WTC11 (cell line): ENCODE results near the gene COL21A1. TPM values are rescaled to one million over a fixed set of nuclear protein-coding genes. Genes with fewer than 3 reads are reported as not detected.

Source experiments
- ATAC-seq: fragments of 200-7000 bp; cut with Tn5 transposase; 2 replicates; pipeline ENCODE4 v1.10.0; 2021; ENCODE audit warnings: mild to moderate bottlenecking, moderate library complexity
- CTCF ChIA-PET: fragments of 300-600 bp; sonication (Branson Sonifier 250); formaldehyde crosslinking; loops from one replicate; lab custom pipeline; 2021; ENCODE audit warnings: antibody characterized with exemption; lab: Charles Lee
- POLR2A ChIA-PET: fragments of 350-600 bp; sonication (Branson Sonifier 250); formaldehyde crosslinking; loops from one replicate; lab custom pipeline; 2021; ENCODE audit warnings: antibody characterized with exemption; lab: Charles Lee
- DNase-seq: peaks from one replicate; pipeline ENCODE4 v3.0.0; 2021; ENCODE audit warnings: low spot score
- H3K27ac Mint-ChIP-seq: 2 replicates; pipeline ENCODE4 v1.8.0; 2021; ENCODE audit warnings: mixed read lengths
- H3K27me3 Mint-ChIP-seq: 2 replicates; pipeline ENCODE4 v1.8.0; 2021; ENCODE audit warnings: low read depth, mild to moderate bottlenecking, moderate library complexity, mixed read lengths
- H3K36me3 Mint-ChIP-seq: 2 replicates; pipeline ENCODE4 v1.8.0; 2021; ENCODE audit warnings: mixed read lengths
- H3K4me1 Mint-ChIP-seq: 2 replicates; pipeline ENCODE4 v1.8.0; 2022; ENCODE audit warnings: mixed read lengths
- H3K4me3 Mint-ChIP-seq: 2 replicates; pipeline ENCODE4 v1.8.0; 2021; ENCODE audit warnings: mild to moderate bottlenecking, moderate library complexity, mixed read lengths
- H3K9me3 Mint-ChIP-seq: 2 replicates; pipeline ENCODE4 v1.8.0; 2021; ENCODE audit warnings: mixed read lengths
- ATF2 ChIP-seq: sonication (generic); formaldehyde crosslinking; IDR thresholded peaks from 2 replicates; pipeline ENCODE4 v1.8.1; 2022; ENCODE audit warnings: low read depth, missing genetic modification reagents, borderline replicate concordance
- ATF3 ChIP-seq: sonication (generic); formaldehyde crosslinking; conservative IDR thresholded peaks from 2 replicates; pipeline ENCODE4 v1.8.1; 2022; ENCODE audit warnings: mild to moderate bottlenecking, missing genetic modification reagents
- ATF6 ChIP-seq: sonication (generic); formaldehyde crosslinking; IDR thresholded peaks from 2 replicates; pipeline ENCODE4 v1.8.1; 2023; ENCODE audit warnings: mild to moderate bottlenecking, missing genetic modification reagents
- E2F1 ChIP-seq: sonication (generic); formaldehyde crosslinking; IDR thresholded peaks from 2 replicates; pipeline ENCODE4 v1.8.0; 2022; ENCODE audit warnings: mild to moderate bottlenecking, missing genetic modification reagents
- HMGXB4 ChIP-seq: sonication (generic); formaldehyde crosslinking; IDR thresholded peaks from 2 replicates; pipeline ENCODE4 v1.8.1; 2023; ENCODE audit warnings: mild to moderate bottlenecking, moderate library complexity, missing genetic modification reagents
- IRF1 ChIP-seq: sonication (generic); formaldehyde crosslinking; IDR thresholded peaks from 2 replicates; pipeline ENCODE4 v1.8.0; 2023; ENCODE audit warnings: missing genetic modification reagents
- JUN ChIP-seq: sonication (generic); formaldehyde crosslinking; IDR thresholded peaks from 2 replicates; pipeline ENCODE4 v1.8.0; 2023; ENCODE audit warnings: mild to moderate bottlenecking, missing genetic modification reagents
- MYBL2 ChIP-seq: sonication (generic); formaldehyde crosslinking; IDR thresholded peaks from 2 replicates; pipeline ENCODE4 v1.8.1; 2023; ENCODE audit warnings: mild to moderate bottlenecking, moderate library complexity, missing genetic modification reagents
- NFATC4 ChIP-seq: fragments of 250-450 bp; sonication (Bioruptor Pico); IDR thresholded peaks from 2 replicates; pipeline ENCODE4 v1.9.0; 2021; ENCODE audit warnings: mild to moderate bottlenecking
- NFE2L1 ChIP-seq: sonication (generic); formaldehyde crosslinking; IDR thresholded peaks from 2 replicates; pipeline ENCODE4 v1.8.1; 2023; ENCODE audit warnings: missing genetic modification reagents
- NFYB ChIP-seq: sonication (generic); formaldehyde crosslinking; conservative IDR thresholded peaks from 2 replicates; pipeline ENCODE4 v1.8.0; 2022; ENCODE audit warnings: low read depth, missing genetic modification reagents
- NR1H2 ChIP-seq: sonication (generic); formaldehyde crosslinking; IDR thresholded peaks from 2 replicates; pipeline ENCODE4 v1.9.0; 2021; ENCODE audit warnings: mild to moderate bottlenecking, moderate library complexity, missing genetic modification reagents
- NR2C2 ChIP-seq: sonication (generic); formaldehyde crosslinking; IDR thresholded peaks from 2 replicates; pipeline ENCODE4 v1.8.0; 2022; ENCODE audit warnings: mild to moderate bottlenecking, missing genetic modification reagents
- RORB ChIP-seq: fragments of 250-450 bp; sonication (Bioruptor Pico); IDR thresholded peaks from 2 replicates; pipeline ENCODE4 v1.9.0; 2021; ENCODE audit warnings: mild to moderate bottlenecking
- SP1 ChIP-seq: sonication (generic); formaldehyde crosslinking; conservative IDR thresholded peaks from 2 replicates; pipeline ENCODE4 v1.8.1; 2022; ENCODE audit warnings: missing genetic modification reagents
- TP53 ChIP-seq: sonication (generic); formaldehyde crosslinking; IDR thresholded peaks from 2 replicates; pipeline ENCODE4 v1.8.1; 2023; ENCODE audit warnings: mild to moderate bottlenecking, missing genetic modification reagents
- ZMAT4 ChIP-seq: fragments of 250-450 bp; sonication (Bioruptor Pico); IDR thresholded peaks from 2 replicates; pipeline ENCODE4 v1.9.0; 2021; ENCODE audit warnings: mild to moderate bottlenecking
- ZNF396 ChIP-seq: fragments of 250-450 bp; sonication (Bioruptor Pico); IDR thresholded peaks from 2 replicates; pipeline ENCODE4 v1.8.0; 2021; ENCODE audit warnings: mild to moderate bottlenecking, moderate library complexity, borderline replicate concordance
- ZNF416 ChIP-seq: fragments of 250-450 bp; sonication (Bioruptor Pico); IDR thresholded peaks from 2 replicates; pipeline ENCODE4 v1.9.0; 2021; ENCODE audit warnings: mild to moderate bottlenecking, inconsistent platforms
- ZNF423 ChIP-seq: fragments of 250-450 bp; sonication (Bioruptor Pico); IDR thresholded peaks from 2 replicates; pipeline ENCODE4 v2.1.2; 2022; ENCODE audit warnings: mild to moderate bottlenecking, moderate library complexity
- total RNA-seq: library from RNA; stranded (reverse); gene quantifications from 3 replicates; pipeline ENCODE4 v1.2.3, GENCODE V29; 2021

Gene COL21A1
- total RNA-seq, 1 experiment from 2014 or later, result 4.4 TPM

- TF ChIP-seq ATF6 (no peak), ZNF423 (CRISPR knock-in tag) (no peak)
Observed at GRCh38 chr6:56270812-56271441, 23.5 kb upstream of the COL21A1 start (continued).

GRCh38 chr6:56268266-56268665 is 20.9 kb upstream of the COL21A1 start:
- ATAC-seq, result no peak
- no peak overlapping the region for H3K27ac Mint-ChIP-seq
- TF ChIP-seq ZNF396 (CRISPR knock-in tag) (no peak), ATF2 (no peak), NR1H2 (CRISPR knock-in tag) (no peak), MYBL2 (no peak), HMGXB4 (no peak), TP53 (CRISPR knock-in tag) (no peak), NFATC4 (CRISPR knock-in tag) (no peak), ZMAT4 (no peak), NFE2L1 (no peak), SP1 (CRISPR knock-in tag) (no peak), E2F1 (no peak), JUN (CRISPR knock-in tag) (no peak), ZNF416 (CRISPR knock-in tag) (no peak), RORB (CRISPR knock-in tag) (no peak), NFYB (CRISPR knock-in tag) (no peak), IRF1 (CRISPR knock-in tag) (no peak), ATF3 (CRISPR knock-in tag) (no peak), NR2C2 (CRISPR knock-in tag) (no peak)
- TF ChIP-seq, all 79 proteins: peak for 0
- Mint-ChIP-seq H3K4me1 (peaks cover 4% of the 10 kb centered on the region; the same call in 1 of the 2 replicates), H3K4me3 (no peak overlapping the region), H3K36me3 (peaks cover 33% of the 10 kb centered on the region), H3K27me3 (no peaks in the 10 kb centered on the region; the same call in 1 of the 2 replicates), H3K9me3 (peaks cover 47% of the 10 kb centered on the region)
- ChIA-PET CTCF (no interaction called here), POLR2A (no interaction called here)
- no peak for DNase-seq
